OCI-LY1 (cell line): ENCODE measurements around the gene IGLON5.

Experiments used
- H2AFZ ChIP-seq: fragments of 200-600 bp; sonication (generic), shearing (Covaris generic); 2 replicates; pipeline ENCODE4 v1.6.0; 2014; ENCODE audit warnings: antibody characterized with exemption, mild to moderate bottlenecking, low read length
- H3F3A ChIP-seq: fragments of 200-600 bp; sonication (generic), shearing (Covaris generic); 2 replicates; pipeline ENCODE4 v1.6.0; 2014; ENCODE audit warnings: mild to moderate bottlenecking, antibody characterized with exemption, low read length, moderate library complexity; ENCODE audit not compliant: insufficient read depth
- H3K27ac ChIP-seq: fragments of 200-600 bp; sonication (generic); 2 replicates; pipeline ENCODE4 v1.5.1; 2014; ENCODE audit warnings: low read length, mixed run types, mild to moderate bottlenecking, low read depth; ENCODE audit not compliant: poor library complexity, severe bottlenecking
- H3K27me3 ChIP-seq: fragments of 200-600 bp; sonication (generic); 2 replicates; pipeline ENCODE4 v1.6.0; 2014; ENCODE audit warnings: antibody characterized with exemption, mild to moderate bottlenecking, low read length, moderate library complexity; ENCODE audit not compliant: insufficient read depth
- H3K36me3 ChIP-seq: fragments of 200-600 bp; sonication (generic); 2 replicates; pipeline ENCODE4 v1.6.1; 2014; ENCODE audit warnings: mild to moderate bottlenecking, antibody characterized with exemption, low read length, moderate library complexity, mixed read lengths; ENCODE audit not compliant: insufficient read depth
- H3K4me1 ChIP-seq: fragments of 200-600 bp; sonication (generic); 2 replicates; pipeline ENCODE4 v1.5.1; 2014; ENCODE audit warnings: mild to moderate bottlenecking, low read length, moderate library complexity; ENCODE audit not compliant: insufficient read depth, severe bottlenecking
- H3K4me2 ChIP-seq: fragments of 200-600 bp; sonication (generic), shearing (Covaris generic); 2 replicates; pipeline ENCODE4 v1.6.1; 2014; ENCODE audit warnings: low read length
- H3K4me3 ChIP-seq: fragments of 200-600 bp; sonication (generic); 2 replicates; pipeline ENCODE4 v1.5.1; 2014; ENCODE audit warnings: low read length, low read depth, mild to moderate bottlenecking, mixed read lengths; ENCODE audit not compliant: poor library complexity, severe bottlenecking
- H3K79me2 ChIP-seq: fragments of 200-600 bp; shearing (Covaris generic); 2 replicates; pipeline ENCODE4 v1.6.1; 2016; ENCODE audit warnings: mixed run types, low read length, mixed read lengths; ENCODE audit not compliant: insufficient read depth
- H3K9ac ChIP-seq: fragments of 200-600 bp; sonication (generic), shearing (Covaris generic); 2 replicates; pipeline ENCODE4 v1.6.1; 2014; ENCODE audit warnings: mild to moderate bottlenecking, low read length, mixed read lengths
- H3K9me2 ChIP-seq: fragments of 200-600 bp; sonication (generic), shearing (Covaris generic); 2 replicates; pipeline ENCODE4 v1.6.1; 2014; ENCODE audit warnings: low read depth, mild to moderate bottlenecking, low read length, mixed read lengths
- H3K9me3 ChIP-seq: fragments of 200-600 bp; shearing (Covaris generic); 2 replicates; pipeline ENCODE4 v1.6.1; 2014; ENCODE audit warnings: low read length, mixed read lengths
- H4K20me1 ChIP-seq: fragments of 200-600 bp; sonication (generic), shearing (Covaris generic); 2 replicates; pipeline ENCODE4 v1.6.0; 2016; ENCODE audit warnings: mild to moderate bottlenecking, low read length; ENCODE audit not compliant: insufficient read depth
- EZH2 ChIP-seq: fragments of 200-600 bp; sonication (generic), shearing (Covaris generic); IDR thresholded peaks from 2 replicates; pipeline ENCODE4 v1.8.0; 2017; ENCODE audit warnings: borderline replicate concordance, mixed run types, mild to moderate bottlenecking, antibody characterized with exemption, low read length, moderate library complexity, mixed read lengths
- TF ChIP-seq, protein P1 (sequence below): fragments of 200-600 bp; sonication (generic), shearing (Covaris generic); IDR thresholded peaks from 2 replicates; pipeline ENCODE4 v1.5.1; 2017; ENCODE audit warnings: mild to moderate bottlenecking, antibody characterized with exemption, low read length, moderate library complexity, mixed read lengths

IGLON5 gene

DNA sequence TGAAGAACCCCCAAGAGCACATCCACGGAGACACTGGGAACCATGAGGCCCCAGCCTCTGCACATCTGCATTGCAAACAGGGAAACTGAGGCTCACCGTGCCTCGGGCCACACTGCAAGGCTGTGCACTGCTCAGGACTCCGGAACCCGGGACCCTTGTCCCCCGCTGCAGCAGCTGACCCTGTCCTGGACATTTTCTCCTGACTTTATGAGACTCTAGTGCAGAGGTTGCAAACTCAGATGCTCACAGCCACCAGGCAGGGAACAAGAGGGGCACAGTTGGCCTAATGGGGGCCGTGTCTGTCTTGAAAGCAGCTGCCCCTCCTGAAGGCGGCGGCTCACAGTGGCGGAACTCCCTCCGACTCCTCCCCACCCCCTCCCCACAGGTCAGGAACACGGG is 16.5 kb upstream of the IGLON5 start:
- no peak overlapping the region for H3K27ac ChIP-seq
- H3K4me2 ChIP-seq: no peak overlapping the region
- no peak overlapping the region for H2AFZ ChIP-seq
- H3K27me3 ChIP-seq: peaks cover 9% of the 10 kb centered on the region; the same call in 1 of the 2 replicates
- no peaks in the 10 kb centered on the region for H3K4me1 ChIP-seq
- H3K9me3 ChIP-seq: no peaks in the 10 kb centered on the region
- H3K79me2 ChIP-seq: no peaks in the 10 kb centered on the region
- TF ChIP-seq, protein P1, sequence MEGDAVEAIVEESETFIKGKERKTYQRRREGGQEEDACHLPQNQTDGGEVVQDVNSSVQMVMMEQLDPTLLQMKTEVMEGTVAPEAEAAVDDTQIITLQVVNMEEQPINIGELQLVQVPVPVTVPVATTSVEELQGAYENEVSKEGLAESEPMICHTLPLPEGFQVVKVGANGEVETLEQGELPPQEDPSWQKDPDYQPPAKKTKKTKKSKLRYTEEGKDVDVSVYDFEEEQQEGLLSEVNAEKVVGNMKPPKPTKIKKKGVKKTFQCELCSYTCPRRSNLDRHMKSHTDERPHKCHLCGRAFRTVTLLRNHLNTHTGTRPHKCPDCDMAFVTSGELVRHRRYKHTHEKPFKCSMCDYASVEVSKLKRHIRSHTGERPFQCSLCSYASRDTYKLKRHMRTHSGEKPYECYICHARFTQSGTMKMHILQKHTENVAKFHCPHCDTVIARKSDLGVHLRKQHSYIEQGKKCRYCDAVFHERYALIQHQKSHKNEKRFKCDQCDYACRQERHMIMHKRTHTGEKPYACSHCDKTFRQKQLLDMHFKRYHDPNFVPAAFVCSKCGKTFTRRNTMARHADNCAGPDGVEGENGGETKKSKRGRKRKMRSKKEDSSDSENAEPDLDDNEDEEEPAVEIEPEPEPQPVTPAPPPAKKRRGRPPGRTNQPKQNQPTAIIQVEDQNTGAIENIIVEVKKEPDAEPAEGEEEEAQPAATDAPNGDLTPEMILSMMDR: no peak
- no peaks in the 10 kb centered on the region for H3K9me2 ChIP-seq
- no peaks in the 10 kb centered on the region for H3F3A ChIP-seq
- no peak overlapping the region for H3K4me3 ChIP-seq
- H3K36me3 ChIP-seq: no peaks in the 10 kb centered on the region
- H4K20me1 ChIP-seq: no peaks in the 10 kb centered on the region
- no peak overlapping the region for H3K9ac ChIP-seq

DNA sequence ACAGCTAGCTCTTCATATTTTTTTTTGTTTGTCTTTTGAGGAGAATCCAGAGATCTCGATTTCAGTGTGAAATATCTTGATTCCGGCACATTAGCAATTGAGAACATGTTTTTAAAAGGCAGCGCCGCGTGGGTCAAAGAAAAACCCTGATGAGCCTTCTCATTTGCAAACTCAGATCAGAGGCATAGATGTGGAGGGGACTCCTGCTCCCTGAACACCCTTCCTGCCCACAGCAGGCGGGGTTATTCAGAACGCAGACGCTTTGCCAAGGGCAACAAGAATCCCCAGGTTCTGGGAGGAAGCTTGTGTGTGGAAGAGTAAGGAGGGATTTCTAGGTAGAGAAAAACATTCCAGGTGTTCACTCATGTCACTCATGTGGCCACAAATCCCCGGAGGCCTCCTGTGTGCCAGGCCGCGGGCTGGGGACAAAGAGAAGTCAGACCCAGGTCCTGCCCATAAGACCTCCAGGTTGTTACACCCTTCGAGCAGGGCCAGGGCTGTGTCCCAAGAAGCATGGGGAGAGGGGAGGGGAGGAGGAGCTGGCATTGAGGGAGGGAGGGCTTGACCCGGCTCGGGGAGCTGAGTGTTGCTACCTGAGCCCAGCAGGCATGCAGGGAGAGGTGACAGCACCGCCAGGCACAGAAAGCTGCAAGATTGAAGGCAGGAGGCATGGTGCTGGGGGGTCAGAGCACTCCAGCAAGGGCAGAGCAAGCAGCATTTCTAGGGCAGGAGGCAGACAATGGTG is 15.9 kb upstream of the IGLON5 start:
- no peak overlapping the region for H3K9ac ChIP-seq
- no peaks in the 10 kb centered on the region for H3K9me2 ChIP-seq
- no peak overlapping the region for H2AFZ ChIP-seq
- H3K36me3 ChIP-seq: no peaks in the 10 kb centered on the region
- no peaks in the 10 kb centered on the region for H3F3A ChIP-seq
- no peaks in the 10 kb centered on the region for H3K79me2 ChIP-seq
- H3K4me3 ChIP-seq: no peak overlapping the region
- no peaks in the 10 kb centered on the region for H4K20me1 ChIP-seq
- no peaks in the 10 kb centered on the region for H3K4me1 ChIP-seq
- TF ChIP-seq, protein P1: no peak
- TF ChIP-seq EZH2: no peak
- H3K27ac ChIP-seq: no peak overlapping the region
- H3K27me3 ChIP-seq: peaks cover 9% of the 10 kb centered on the region; the same call in 1 of the 2 replicates
- no peak overlapping the region for H3K4me2 ChIP-seq
- no peaks in the 10 kb centered on the region for H3K9me3 ChIP-seq

DNA sequence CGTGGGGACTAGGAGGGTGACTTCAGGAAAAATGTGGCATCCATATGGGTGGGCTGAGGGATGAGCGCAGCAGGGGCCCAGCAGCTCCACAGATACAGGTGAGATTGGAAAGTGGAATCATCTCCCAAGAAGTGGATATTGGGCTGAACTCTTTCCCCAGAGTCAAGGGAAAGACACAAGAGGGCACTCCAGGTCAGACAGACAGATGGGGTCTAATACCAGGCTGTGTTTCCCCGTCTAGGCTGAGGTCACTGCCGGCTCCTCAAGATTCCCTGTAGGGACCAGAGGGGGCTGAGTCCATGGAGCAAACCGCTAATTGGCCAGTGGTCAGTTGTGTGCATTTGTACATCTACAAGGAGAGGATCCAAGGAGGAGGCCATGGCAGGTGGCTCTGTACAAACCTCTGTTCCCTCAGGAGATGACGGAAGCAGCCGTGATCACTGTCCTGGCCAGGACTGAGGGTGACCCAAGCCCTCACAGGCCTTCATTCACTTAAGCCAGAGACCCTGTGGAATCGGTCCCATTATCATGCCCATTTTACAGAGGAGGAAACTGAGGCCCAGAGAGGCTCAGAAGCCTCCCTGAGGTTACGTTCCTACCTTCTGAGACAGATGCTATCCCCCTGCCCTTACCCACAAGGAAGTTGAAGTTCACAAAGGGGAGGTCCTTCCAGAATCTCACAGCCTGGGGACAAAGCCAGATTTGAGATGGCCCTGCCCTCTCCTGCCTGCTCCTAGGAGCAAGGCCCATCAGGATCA is 14.9 kb upstream of the IGLON5 start:
- H3F3A ChIP-seq: no peaks in the 10 kb centered on the region
- H3K27ac ChIP-seq: no peak overlapping the region
- H4K20me1 ChIP-seq: no peaks in the 10 kb centered on the region
- H3K9ac ChIP-seq: no peak overlapping the region
- H3K9me3 ChIP-seq: no peaks in the 10 kb centered on the region
- no peaks in the 10 kb centered on the region for H3K36me3 ChIP-seq
- H3K4me1 ChIP-seq: no peaks in the 10 kb centered on the region
- peaks cover 9% of the 10 kb centered on the region; the same call in 1 of the 2 replicates for H3K27me3 ChIP-seq
- H3K9me2 ChIP-seq: no peaks in the 10 kb centered on the region
- TF ChIP-seq, protein P1: no peak
- no peak for TF ChIP-seq EZH2
- H3K79me2 ChIP-seq: no peaks in the 10 kb centered on the region
- H3K4me3 ChIP-seq: no peak overlapping the region
- H3K4me2 ChIP-seq: no peak overlapping the region
- no peak overlapping the region for H2AFZ ChIP-seq
